ENCODE results near the gene GAL3ST1. TPM values are rescaled to one million over a fixed set of nuclear protein-coding genes. Genes with fewer than 3 reads are reported as not detected.

The GAL3ST1 gene
- total RNA-seq, 3 donors from 2014 or later, result 0.16 to 0.38 TPM; not detected in 1

DNA sequence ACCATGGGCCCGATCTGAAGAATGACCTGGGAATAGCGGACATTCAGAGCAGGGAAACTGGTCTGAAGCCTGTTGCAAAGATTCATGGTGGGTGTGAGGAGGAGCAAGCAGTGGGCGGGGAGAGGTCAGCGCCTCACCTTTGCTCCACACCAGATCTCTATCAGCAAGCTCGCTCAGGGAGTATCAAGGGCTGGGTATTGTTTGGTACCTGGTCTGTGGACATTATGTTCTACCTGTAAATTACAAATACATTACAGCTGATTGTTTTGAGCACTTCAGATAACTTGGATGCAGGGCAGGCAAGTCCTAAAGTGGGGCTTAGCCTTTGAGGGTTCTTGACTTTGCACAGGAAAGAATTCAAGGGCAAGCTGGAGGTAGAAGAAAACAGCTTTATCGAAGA is 58.2 kb downstream of the GAL3ST1 start:
- no peak overlapping the region for H3K4me3 Mint-ChIP-seq
- DNase-seq (no peak), ATAC-seq (no peak)
- no peaks in the 10 kb centered on the region for H3K9me3 Mint-ChIP-seq
- peaks cover 2% of the 10 kb centered on the region for H3K27me3 Mint-ChIP-seq (ENCODE audit: low read depth)
- H3K36me3 Mint-ChIP-seq (ENCODE audit: insufficient read depth), result no peaks in the 10 kb centered on the region
- H3K4me1 Mint-ChIP-seq (ENCODE audit: low read depth), result no peaks in the 10 kb centered on the region

DNA sequence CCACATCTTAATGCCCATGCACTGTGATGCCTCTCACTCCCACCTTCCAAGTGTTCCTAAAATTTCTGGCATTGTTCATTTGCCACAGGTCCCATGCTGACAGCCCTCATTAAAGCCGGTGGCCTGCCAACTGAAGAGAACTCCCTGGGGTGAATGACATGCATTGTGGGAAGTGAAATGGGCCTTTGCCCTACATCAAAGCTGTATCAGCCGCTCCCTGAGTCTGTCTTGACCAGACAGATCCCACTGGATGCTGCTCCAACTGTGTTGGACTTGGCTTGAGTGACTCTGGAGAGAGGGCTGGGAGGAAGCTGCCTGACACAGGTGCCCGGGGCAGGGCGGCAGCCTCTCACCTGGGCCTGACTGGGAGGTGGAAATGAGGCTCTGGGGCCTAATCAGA is 60.2 kb downstream of the GAL3ST1 start:
- H3K27me3 Mint-ChIP-seq (ENCODE audit: low read depth), result peaks cover 2% of the 10 kb centered on the region
- no peaks in the 10 kb centered on the region for H3K4me1 Mint-ChIP-seq (ENCODE audit: low read depth)
- no peak overlapping the region for H3K4me3 Mint-ChIP-seq
- no peaks in the 10 kb centered on the region for H3K9me3 Mint-ChIP-seq
- H3K36me3 Mint-ChIP-seq (ENCODE audit: insufficient read depth), result no peaks in the 10 kb centered on the region
- DNase-seq (no peak), ATAC-seq (no peak)

DNA sequence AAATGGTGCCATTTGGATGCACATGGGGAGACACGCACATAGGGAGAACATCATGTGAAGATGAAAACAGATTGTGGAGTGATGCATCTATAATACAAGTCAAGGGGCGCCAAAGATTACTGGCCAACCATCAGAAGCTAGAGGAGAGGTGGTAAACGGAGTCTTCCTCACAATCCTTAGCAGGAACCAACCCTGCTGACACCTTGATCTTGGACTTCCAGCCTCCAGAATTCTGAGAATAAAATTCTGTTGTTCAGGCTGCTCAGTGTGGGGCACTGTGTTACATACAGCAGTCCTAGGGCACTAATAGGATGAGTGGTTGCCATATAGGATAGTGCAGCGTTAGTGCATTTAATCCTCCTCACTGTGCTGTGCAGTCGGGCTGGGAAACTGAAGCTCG is 61.0 kb downstream of the GAL3ST1 start:
- ATAC-seq, result no peak
- Mint-ChIP-seq H3K9me3 (no peaks in the 10 kb centered on the region), H3K4me1 (ENCODE audit: low read depth) (no peaks in the 10 kb centered on the region), H3K27me3 (ENCODE audit: low read depth) (peaks cover 2% of the 10 kb centered on the region), H3K4me3 (no peak overlapping the region), H3K36me3 (ENCODE audit: insufficient read depth) (no peaks in the 10 kb centered on the region)
- DNase-seq, result no peak

DNA sequence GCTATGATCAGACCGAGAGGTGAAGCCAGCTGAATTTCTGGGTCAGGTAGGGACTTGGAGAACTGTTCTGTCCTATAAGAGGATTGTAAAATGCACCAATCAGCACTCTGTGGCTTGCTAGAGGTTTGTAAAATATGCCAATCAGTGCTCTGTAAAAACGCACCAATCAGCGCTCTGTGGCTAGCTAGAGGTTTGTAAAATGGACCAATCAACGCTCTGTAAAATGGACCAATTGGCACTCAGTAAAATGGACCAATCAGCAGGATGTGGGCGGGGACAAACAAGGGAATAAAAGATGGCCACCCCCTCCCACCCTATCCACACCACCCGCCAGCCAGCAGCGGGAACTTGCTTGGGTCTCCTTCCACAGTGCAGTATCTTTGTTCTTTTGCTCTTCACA is 62.6 kb downstream of the GAL3ST1 start:
- no peaks in the 10 kb centered on the region for H3K9me3 Mint-ChIP-seq
- no peak for DNase-seq
- no peaks in the 10 kb centered on the region for H3K4me1 Mint-ChIP-seq (ENCODE audit: low read depth)
- ATAC-seq, result no peak
- no peaks in the 10 kb centered on the region for H3K36me3 Mint-ChIP-seq (ENCODE audit: insufficient read depth)
- no peak overlapping the region for H3K4me3 Mint-ChIP-seq
- no peaks in the 10 kb centered on the region for H3K27me3 Mint-ChIP-seq (ENCODE audit: low read depth)

DNA sequence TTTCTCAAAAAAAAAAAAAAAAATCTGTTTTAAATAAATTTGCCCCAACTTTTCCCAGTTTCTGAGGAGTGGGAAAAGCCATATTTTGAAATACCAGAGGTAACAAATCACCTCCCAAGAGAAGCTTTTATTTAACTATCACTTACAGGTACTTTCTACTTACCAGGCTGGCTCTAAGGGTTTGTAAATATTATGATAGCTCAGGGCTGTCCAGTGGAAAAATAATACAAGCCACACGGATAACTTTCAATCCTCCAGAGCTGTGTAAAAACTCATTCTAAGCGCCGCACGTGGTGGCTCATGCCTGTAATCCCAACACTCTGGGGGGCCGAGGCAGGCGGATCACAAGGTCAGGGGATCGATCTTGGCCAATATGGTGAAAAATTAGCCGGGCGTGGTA is 63.4 kb downstream of the GAL3ST1 start:
- Mint-ChIP-seq H3K4me3 (no peak overlapping the region), H3K9me3 (no peaks in the 10 kb centered on the region), H3K27me3 (ENCODE audit: low read depth) (peaks cover 6% of the 10 kb centered on the region), H3K36me3 (ENCODE audit: insufficient read depth) (no peaks in the 10 kb centered on the region), H3K4me1 (ENCODE audit: low read depth) (no peaks in the 10 kb centered on the region)
- ATAC-seq, result no peak
- DNase-seq, result no peak

DNA sequence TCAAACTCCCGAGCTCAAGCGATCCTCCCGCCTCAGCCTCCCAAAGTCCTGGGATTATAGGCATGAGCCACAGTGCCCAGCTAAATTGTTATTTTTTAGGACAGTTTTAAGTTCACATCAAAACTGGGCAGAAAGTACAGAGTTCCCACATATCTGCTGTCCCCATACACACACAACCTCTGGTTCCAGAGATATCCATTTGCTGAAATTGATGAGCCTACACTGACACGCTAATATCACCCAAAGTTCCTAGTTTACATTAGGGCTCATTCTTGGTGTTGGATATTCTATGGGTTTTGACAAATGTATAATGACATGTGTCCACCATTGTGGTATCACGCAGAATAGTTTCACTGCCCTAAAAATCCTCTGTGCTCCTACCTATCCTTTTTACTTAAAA is 66.2 kb downstream of the GAL3ST1 start:
- Mint-ChIP-seq H3K4me3 (no peak overlapping the region), H3K9me3 (no peaks in the 10 kb centered on the region), H3K36me3 (ENCODE audit: insufficient read depth) (no peaks in the 10 kb centered on the region), H3K4me1 (ENCODE audit: low read depth) (peaks cover 2% of the 10 kb centered on the region), H3K27me3 (ENCODE audit: low read depth) (peaks cover 27% of the 10 kb centered on the region)
- ATAC-seq, result no peak
- no peak for DNase-seq

DNA sequence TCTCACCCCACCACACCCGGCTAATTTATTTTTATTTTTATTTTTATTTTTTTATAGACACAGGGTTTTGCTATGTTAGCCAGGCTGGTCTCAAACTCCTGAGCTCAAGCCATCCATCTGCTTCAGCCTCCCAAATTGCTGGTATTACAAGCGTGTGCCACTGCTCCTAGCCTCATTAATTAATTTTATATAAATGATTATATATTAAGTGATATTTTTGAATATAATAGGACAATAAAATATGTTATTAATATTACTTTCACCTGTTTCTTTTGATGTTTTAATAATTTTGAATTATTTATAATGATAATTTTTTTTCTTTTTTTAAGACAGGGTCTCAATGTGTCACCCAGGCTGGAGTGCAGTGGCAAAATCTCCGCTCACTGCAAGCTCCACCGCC is 66.8 kb downstream of the GAL3ST1 start:
- Mint-ChIP-seq H3K9me3 (no peaks in the 10 kb centered on the region), H3K4me3 (no peak overlapping the region), H3K36me3 (ENCODE audit: insufficient read depth) (no peaks in the 10 kb centered on the region), H3K4me1 (ENCODE audit: low read depth) (peaks cover 2% of the 10 kb centered on the region), H3K27me3 (ENCODE audit: low read depth) (peaks cover 29% of the 10 kb centered on the region)
- ATAC-seq (no peak), DNase-seq (no peak)

DNA sequence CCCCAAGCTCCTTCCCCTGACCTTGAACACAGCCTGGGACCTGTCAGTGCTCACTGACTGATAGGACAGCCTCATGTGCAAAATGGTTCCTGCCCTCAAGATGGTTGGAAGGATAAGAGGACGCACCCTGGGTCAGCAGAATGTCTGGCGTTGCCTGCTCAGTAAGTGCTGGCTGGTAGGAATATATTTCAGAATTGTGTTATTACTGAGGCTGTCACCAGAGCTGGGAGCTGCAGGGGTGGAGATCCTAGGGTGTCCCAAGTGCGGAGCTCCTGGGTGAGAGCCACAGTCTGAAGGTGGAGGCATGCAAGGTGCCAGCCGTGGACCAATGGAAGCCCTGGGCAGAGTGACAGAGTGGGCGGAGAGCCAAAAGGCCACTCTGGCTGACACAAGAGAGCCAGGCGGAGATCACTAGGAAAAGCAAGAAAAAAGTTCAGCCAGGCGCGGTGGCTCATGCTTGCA is 67.9 kb downstream of the GAL3ST1 start:
- H3K4me3 Mint-ChIP-seq, result no peak overlapping the region
- H3K36me3 Mint-ChIP-seq (ENCODE audit: insufficient read depth), result no peaks in the 10 kb centered on the region
- no peak for DNase-seq
- no peak for ATAC-seq
- H3K27me3 Mint-ChIP-seq (ENCODE audit: low read depth), result peaks cover 38% of the 10 kb centered on the region
- H3K4me1 Mint-ChIP-seq (ENCODE audit: low read depth), result peaks cover 2% of the 10 kb centered on the region
- H3K9me3 Mint-ChIP-seq, result no peaks in the 10 kb centered on the region

Other genes with a start within 250 kb of the GAL3ST1 start
- gene TBC1D10A, start 247.7 kb downstream of the GAL3ST1 start, total RNA-seq, result 10 to 100 TPM; 12.6 to 16.4 (median 14.0) TPM
- 100 to 1,000 TPM; 315 to 335 (median 324) TPM for gene SF3A1, start 217.8 kb downstream of the GAL3ST1 start, total RNA-seq
- gene CCDC157, start 217.7 kb downstream of the GAL3ST1 start, total RNA-seq, result 1 to 10 TPM; 2.3 to 3.0 (median 2.6) TPM
- gene RNF215, start 187.3 kb downstream of the GAL3ST1 start, total RNA-seq, result 1 to 10 TPM; 3.9 to 5.1 (median 4.4) TPM
- 10 to 100 TPM; 10.4 to 13.2 (median 12.5) TPM for gene SEC14L2, start 177.6 kb downstream of the GAL3ST1 start, total RNA-seq
- 100 to 1,000 TPM in 1 of 3 donors, 10 to 100 TPM in 2; 97.0 to 113 (median 99.9) TPM for gene MTFP1, start 148.9 kb downstream of the GAL3ST1 start, total RNA-seq
- gene SEC14L3, start 102.6 kb downstream of the GAL3ST1 start, total RNA-seq, result not detected
- gene SEC14L4, start 69.0 kb downstream of the GAL3ST1 start, total RNA-seq, result under 1 TPM in 1 of 3 donors, not detected in 2; 0.16 TPM
- not detected for gene SEC14L6, start 27.9 kb downstream of the GAL3ST1 start, total RNA-seq
- 100 to 1,000 TPM; 312 to 373 (median 336) TPM for gene PES1, start 17.2 kb upstream of the GAL3ST1 start, total RNA-seq
- gene TCN2, start 32.5 kb upstream of the GAL3ST1 start, total RNA-seq, result under 1 TPM in 2 of 3 donors, not detected in 1; 0.26 to 0.46 TPM
- gene SLC35E4, start 61.1 kb upstream of the GAL3ST1 start, total RNA-seq, result 10 to 100 TPM in 1 of 3 donors, 1 to 10 TPM in 2; 7.3 to 10.9 (median 8.9) TPM
- 1 to 10 TPM; 7.0 to 8.9 (median 7.8) TPM for gene DUSP18, start 93.2 kb upstream of the GAL3ST1 start, total RNA-seq
- gene OSBP2, start 120.2 kb upstream of the GAL3ST1 start, total RNA-seq, result 1 to 10 TPM; 1.2 to 1.3 (median 1.3) TPM